ENCODE results near the gene SEPTIN10.
"Not testable (repeated sequence)": the region's sequence is repeated elsewhere in the genome, so short reads cannot be mapped to it uniquely, and the experiment has no call there.

Gene SEPTIN10

GRCh38 chr2:109613922-109614714 is at the start of gene SEPTIN10, which contains the start of gene SOWAHC:
SEPTIN10 (minus strand) TSS chr2:109613966; CDS start chr2:109613827, 139 bp downstream.
SOWAHC (plus strand) TSS chr2:109614364; CDS start chr2:109614490, 126 bp downstream.
- peak; percentile 32 for DNase-seq

GRCh38 chr2:109662889-109663288 is 49.1 kb upstream of the SEPTIN10 start:
- DNase-seq, result no peak

GRCh38 chr2:109660046-109660860 is 46.5 kb upstream of the SEPTIN10 start:
- no peak for DNase-seq

- DNase-seq, result no peak
These were observed 45.8 kb upstream of the SEPTIN10 start for GRCh38 chr2:109659396-109660045.

GRCh38 chr2:109655287-109655686 is 41.5 kb upstream of the SEPTIN10 start:
- no peak for DNase-seq

GRCh38 chr2:109654326-109655050 is 40.7 kb upstream of the SEPTIN10 start:
- no peak for DNase-seq

- no peak for DNase-seq
These were observed 36.2 kb upstream of the SEPTIN10 start for GRCh38 chr2:109649736-109650695.

- DNase-seq, result no peak
These were observed 34.3 kb upstream of the SEPTIN10 start for GRCh38 chr2:109648041-109648527.

GRCh38 chr2:109647636-109648035 is 33.9 kb upstream of the SEPTIN10 start:
- no peak for DNase-seq

- DNase-seq, result no peak
These were observed 33.2 kb upstream of the SEPTIN10 start for GRCh38 chr2:109646961-109647360.

GRCh38 chr2:109645412-109646184 is 31.8 kb upstream of the SEPTIN10 start:
- DNase-seq, result no peak

GRCh38 chr2:109644571-109645275 is 31.0 kb upstream of the SEPTIN10 start:
- no peak for DNase-seq

- DNase-seq, result not testable (repeated sequence)
These were observed 26.2 kb upstream of the SEPTIN10 start for GRCh38 chr2:109640000-109640399.

- DNase-seq, result no peak
These were observed 25.0 kb upstream of the SEPTIN10 start for GRCh38 chr2:109638795-109639194.

- no peak for DNase-seq
These were observed 24.2 kb upstream of the SEPTIN10 start for GRCh38 chr2:109637749-109638570.

GRCh38 chr2:109636317-109636716 is 22.6 kb upstream of the SEPTIN10 start:
- DNase-seq, result no peak

- no peak for DNase-seq
These were observed 21.9 kb upstream of the SEPTIN10 start for GRCh38 chr2:109635426-109636304.

Measured in NCI-H2081 treated with DMSO at 0.1 percent for 48 hours (cell line).